Vagina (tissue), 2 donors: ENCODE results near the gene HYOU1. TPM values are rescaled to one million over a fixed set of nuclear protein-coding genes. Genes with fewer than 3 reads are reported as not detected.

Experiments
- DNase-seq, 2 donors: peaks; one replicate each; pipeline ENCODE4 v3.0.0-alpha.2; 2017; ENCODE audit errors: extremely low spot score in 2 of 2
- H3K27ac ChIP-seq: fragments of 200-600 bp; sonication (generic); one replicate; pipeline ENCODE4 v1.5.1; 2019
- H3K27me3 ChIP-seq: fragments of 200-600 bp; sonication (generic); one replicate; pipeline ENCODE4 v1.5.1; 2019
- H3K36me3 ChIP-seq, 2 donors: fragments of 200-600 bp; sonication (generic); one replicate each; pipeline ENCODE4 v1.5.1; 2017 to 2019
- H3K4me1 ChIP-seq: fragments of 200-600 bp; sonication (generic); one replicate; pipeline ENCODE4 v1.5.1; 2019
- H3K4me3 ChIP-seq, 2 donors: fragments of 200-600 bp; sonication (generic); 1 replicate in 1 of 2; 2 replicates in 1 of 2; pipeline ENCODE4 v1.5.1; 2016 to 2019
- H3K9me3 ChIP-seq: fragments of 200-600 bp; sonication (generic); one replicate; pipeline ENCODE4 v1.5.1; 2019
- POLR2A ChIP-seq, 2 donors: fragments of 450-650 bp; IDR thresholded peaks; one replicate each; pipeline ENCODE4 v1.6.1; 2017; ENCODE audit warnings: antibody characterized with exemption in 2 of 2, mild to moderate bottlenecking in 2 of 2, moderate library complexity in 2 of 2
- POLR2AphosphoS5 ChIP-seq, 2 donors: sonication (generic); formaldehyde crosslinking; IDR thresholded peaks; one replicate each; pipeline ENCODE4 v1.9.0; 2017; ENCODE audit warnings: antibody characterized with exemption in 2 of 2, mild to moderate bottlenecking in 2 of 2, low read depth in 1 of 2; ENCODE audit not compliant: insufficient read depth in 1 of 2
- intact Hi-C: fragments of 100-400 bp; cut with DNase I; formaldehyde crosslinking; loops from one replicate; pipeline ENCODE4 v1.15.1; 2023
- total RNA-seq: library from RNA; depleted of rRNA; stranded (reverse); fragments of >200 nt; gene quantifications from one replicate; pipeline ENCODE4 v1.2.3, GENCODE V29; 2016
- TF ChIP-seq, protein P1 (sequence below), 3 experiments: fragments of 450-650 bp in 2 of 3; fragments of 200-600 bp in 1 of 3; sonication (generic) in 1 of 3; IDR thresholded peaks; one replicate each; pipeline ENCODE4 v1.5.1; 2017 to 2019; ENCODE audit warnings: antibody characterized with exemption in 3 of 3, mild to moderate bottlenecking in 2 of 3, moderate library complexity in 2 of 3

HYOU1 gene
- total RNA-seq, 1 donor from 2014 or later: 49.6 TPM

DNA sequence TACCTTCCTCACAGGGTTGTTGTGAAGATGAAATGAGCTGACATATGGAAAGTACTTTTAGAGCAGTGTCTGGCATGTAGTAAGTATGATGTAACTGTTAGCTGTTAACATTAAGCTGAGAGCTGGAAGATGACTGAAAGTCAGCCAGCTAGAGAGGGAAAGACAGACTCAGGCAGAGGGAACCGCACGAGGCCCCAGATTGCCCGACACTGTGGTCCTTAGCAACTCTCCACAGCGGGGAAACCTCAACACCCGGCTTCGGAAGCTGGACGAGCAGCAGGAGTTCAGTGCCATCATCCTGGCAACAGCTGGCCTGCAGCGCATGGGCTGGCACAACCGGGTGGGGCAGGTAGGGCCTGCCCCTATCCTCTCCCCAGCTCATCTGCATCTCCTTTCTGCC lies 34.2 kb upstream of the HYOU1 start:
- Histone ChIP-seq H3K4me1 (peaks cover 31% of the 10 kb centered on the region), H3K27me3 (no peaks in the 10 kb centered on the region), H3K27ac (no peak overlapping the region), H3K9me3 (no peaks in the 10 kb centered on the region), H3K4me3 (no peak overlapping the region), H3K36me3 (no peaks in the 10 kb centered on the region)
- no peak for TF ChIP-seq POLR2AphosphoS5 (IDR thresholded peaks at IDR 0.05; ENCODE audit: insufficient read depth in 1 of 2, low read depth in 1 of 2)
- TF ChIP-seq, protein P1, sequence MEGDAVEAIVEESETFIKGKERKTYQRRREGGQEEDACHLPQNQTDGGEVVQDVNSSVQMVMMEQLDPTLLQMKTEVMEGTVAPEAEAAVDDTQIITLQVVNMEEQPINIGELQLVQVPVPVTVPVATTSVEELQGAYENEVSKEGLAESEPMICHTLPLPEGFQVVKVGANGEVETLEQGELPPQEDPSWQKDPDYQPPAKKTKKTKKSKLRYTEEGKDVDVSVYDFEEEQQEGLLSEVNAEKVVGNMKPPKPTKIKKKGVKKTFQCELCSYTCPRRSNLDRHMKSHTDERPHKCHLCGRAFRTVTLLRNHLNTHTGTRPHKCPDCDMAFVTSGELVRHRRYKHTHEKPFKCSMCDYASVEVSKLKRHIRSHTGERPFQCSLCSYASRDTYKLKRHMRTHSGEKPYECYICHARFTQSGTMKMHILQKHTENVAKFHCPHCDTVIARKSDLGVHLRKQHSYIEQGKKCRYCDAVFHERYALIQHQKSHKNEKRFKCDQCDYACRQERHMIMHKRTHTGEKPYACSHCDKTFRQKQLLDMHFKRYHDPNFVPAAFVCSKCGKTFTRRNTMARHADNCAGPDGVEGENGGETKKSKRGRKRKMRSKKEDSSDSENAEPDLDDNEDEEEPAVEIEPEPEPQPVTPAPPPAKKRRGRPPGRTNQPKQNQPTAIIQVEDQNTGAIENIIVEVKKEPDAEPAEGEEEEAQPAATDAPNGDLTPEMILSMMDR (IDR thresholded peaks at IDR 0.05): no peak
- TF ChIP-seq POLR2A (IDR thresholded peaks at IDR 0.05): no peak
- intact Hi-C loops: loop anchor here (10.0 kb wide), 1 partner anchor 114 kb away; the partner anchor contains the start of gene CBL
- no peak for DNase-seq

DNA sequence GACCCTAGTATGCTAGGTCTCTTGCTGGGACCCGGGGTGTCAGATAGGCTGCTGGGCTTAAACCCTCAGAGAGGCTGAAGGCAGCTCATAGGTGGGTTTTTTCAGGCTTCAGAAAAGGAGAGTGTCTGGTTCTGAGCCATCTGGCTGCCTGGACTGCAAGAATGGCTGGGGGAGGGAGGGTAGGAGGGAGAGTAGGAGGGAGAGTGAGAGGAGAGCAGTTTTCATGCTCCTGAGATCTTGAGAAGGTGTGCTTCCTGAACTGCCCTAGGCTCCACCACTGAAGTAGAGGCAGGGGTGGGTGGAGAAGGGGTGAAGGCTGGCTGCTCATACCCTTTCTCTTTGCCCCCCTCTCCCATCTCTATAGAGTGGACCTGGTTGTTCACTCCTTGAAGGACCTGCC lies 32.3 kb upstream of the HYOU1 start:
- Histone ChIP-seq H3K4me1 (peaks cover 36% of the 10 kb centered on the region), H3K36me3 (no peaks in the 10 kb centered on the region), H3K4me3 (no peak overlapping the region), H3K9me3 (no peaks in the 10 kb centered on the region), H3K27ac (no peak overlapping the region), H3K27me3 (no peaks in the 10 kb centered on the region)
- no peak for DNase-seq
- intact Hi-C loops: no loop called here
- TF ChIP-seq, protein P1 (IDR thresholded peaks at IDR 0.05): no peak
- TF ChIP-seq POLR2AphosphoS5 (IDR thresholded peaks at IDR 0.05; ENCODE audit: insufficient read depth in 1 of 2, low read depth in 1 of 2): no peak
- no peak for TF ChIP-seq POLR2A (IDR thresholded peaks at IDR 0.05)

DNA sequence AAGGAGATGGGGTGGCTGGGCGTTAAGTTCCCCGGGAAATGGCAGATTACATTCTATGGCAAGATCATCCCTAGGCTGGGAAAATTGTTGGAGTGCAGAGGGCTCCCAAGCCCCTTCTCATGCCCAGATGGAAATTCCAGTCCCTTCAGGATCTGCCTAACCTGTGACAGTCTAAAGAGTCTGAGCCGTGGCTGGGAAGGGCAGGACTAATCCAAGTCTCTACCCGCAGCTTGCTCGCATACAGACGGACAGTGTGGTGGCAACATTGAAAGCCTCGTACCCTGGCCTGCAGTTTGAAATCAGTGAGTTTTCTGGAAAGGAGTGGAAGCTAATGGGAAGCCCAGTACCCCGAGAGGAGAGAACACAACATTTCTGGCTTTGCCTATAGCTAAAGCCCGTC lies 31.4 kb upstream of the HYOU1 start:
- Histone ChIP-seq H3K27ac (no peak overlapping the region), H3K4me3 (no peak overlapping the region), H3K4me1 (peaks cover 29% of the 10 kb centered on the region), H3K9me3 (no peaks in the 10 kb centered on the region), H3K27me3 (no peaks in the 10 kb centered on the region), H3K36me3 (no peaks in the 10 kb centered on the region)
- intact Hi-C loops: no loop called here
- TF ChIP-seq POLR2AphosphoS5 (IDR thresholded peaks at IDR 0.05; ENCODE audit: insufficient read depth in 1 of 2, low read depth in 1 of 2) (no peak), POLR2A (IDR thresholded peaks at IDR 0.05) (no peak)
- TF ChIP-seq, protein P1 (IDR thresholded peaks at IDR 0.05): no peak
- no peak for DNase-seq

DNA sequence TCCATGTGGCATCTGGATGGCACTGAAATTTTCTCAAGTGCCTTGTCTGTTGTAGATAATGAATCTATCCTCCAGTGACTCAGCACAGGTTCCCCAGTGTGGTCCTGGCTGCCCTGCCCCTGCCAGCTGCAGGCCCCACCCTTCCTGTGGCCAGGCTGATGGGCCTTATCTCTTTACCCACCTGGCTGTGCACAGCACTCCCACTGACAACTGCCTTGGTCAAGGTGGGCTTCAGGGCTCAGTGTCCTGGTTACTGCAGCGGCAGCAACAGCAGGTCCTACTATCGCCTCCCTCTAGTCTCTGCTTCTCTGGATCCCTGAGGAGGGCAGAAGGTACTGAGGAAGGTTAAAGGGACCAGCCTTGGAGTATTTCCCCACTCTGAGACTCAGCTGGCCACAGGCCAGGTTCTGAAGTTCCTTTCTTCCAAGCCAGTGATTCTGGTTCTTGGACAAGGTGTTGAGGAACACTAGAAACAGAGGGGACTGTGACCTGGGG lies 30.8 kb upstream of the HYOU1 start:
- no peak for TF ChIP-seq POLR2A (IDR thresholded peaks at IDR 0.05)
- TF ChIP-seq POLR2AphosphoS5 (IDR thresholded peaks at IDR 0.05; ENCODE audit: insufficient read depth in 1 of 2, low read depth in 1 of 2): no peak
- TF ChIP-seq, protein P1 (IDR thresholded peaks at IDR 0.05): no peak
- Histone ChIP-seq H3K27me3 (no peaks in the 10 kb centered on the region), H3K4me1 (peaks cover 23% of the 10 kb centered on the region), H3K27ac (no peak overlapping the region), H3K4me3 (no peak overlapping the region), H3K9me3 (no peaks in the 10 kb centered on the region), H3K36me3 (no peaks in the 10 kb centered on the region)
- intact Hi-C loops: no loop called here
- DNase-seq: no peak

DNA sequence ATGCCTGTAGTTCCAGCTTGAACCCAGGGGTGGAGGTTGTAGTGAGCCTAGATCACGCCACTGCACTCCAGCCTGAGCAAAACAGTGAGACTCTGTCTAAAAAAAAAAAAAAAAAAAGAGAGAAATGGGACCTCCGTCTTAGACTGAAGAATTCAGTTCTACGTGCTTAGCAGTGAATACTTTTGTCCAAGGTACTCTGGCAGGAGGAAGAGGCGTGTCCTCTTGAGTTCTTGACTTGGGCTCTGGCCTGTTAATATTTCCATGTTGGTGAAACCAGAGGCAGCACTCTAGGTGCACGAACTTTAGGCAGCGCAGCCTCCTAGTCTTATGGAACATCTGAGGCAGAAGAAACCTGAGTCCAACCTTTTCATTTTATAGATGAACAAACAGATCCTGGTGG lies 30.1 kb upstream of the HYOU1 start:
- no peak overlapping the region for H3K27ac ChIP-seq
- intact Hi-C loops: no loop called here
- H3K9me3 ChIP-seq: no peaks in the 10 kb centered on the region
- H3K4me3 ChIP-seq: no peak overlapping the region
- H3K27me3 ChIP-seq: no peaks in the 10 kb centered on the region
- peaks cover 16% of the 10 kb centered on the region for H3K4me1 ChIP-seq
- H3K36me3 ChIP-seq: peaks cover 0 to 3% of the 10 kb centered on the region in 2 donors
- no peak for DNase-seq
- no peak for TF ChIP-seq POLR2A (IDR thresholded peaks at IDR 0.05)
